ENCODE results near the gene DLEC1.
"Not testable (repeated sequence)": the region's sequence is repeated elsewhere in the genome, so short reads cannot be mapped to it uniquely, and the experiment has no call there.

The DLEC1 gene

GRCh38 chr3:38125305-38126120 lies 86.5 kb downstream of the DLEC1 start:
- DNase-seq = no peak

GRCh38 chr3:38126121-38126892 lies 87.3 kb downstream of the DLEC1 start:
- no peak for DNase-seq

- DNase-seq = peak; percentile 46 to 63 (median 54)
Observed at GRCh38 chr3:38127611-38128302, 88.7 kb downstream of the DLEC1 start.

GRCh38 chr3:38128303-38128655 lies 89.3 kb downstream of the DLEC1 start:
- DNase-seq = no peak

- no peak for DNase-seq
Observed at GRCh38 chr3:38129058-38129457, 90.0 kb downstream of the DLEC1 start.

GRCh38 chr3:38130631-38131065 lies 91.6 kb downstream of the DLEC1 start:
- no peak for DNase-seq

GRCh38 chr3:38131621-38132369 lies 92.8 kb downstream of the DLEC1 start:
- peak; percentile 37 to 73 (median 50) for DNase-seq

GRCh38 chr3:38133209-38133556 lies 94.2 kb downstream of the DLEC1 start:
- DNase-seq = no peak

GRCh38 chr3:38133557-38134405 lies 94.8 kb downstream of the DLEC1 start:
- DNase-seq = no peak

- not testable (repeated sequence) for DNase-seq
Observed at GRCh38 chr3:38134517-38135143, 95.6 kb downstream of the DLEC1 start.

GRCh38 chr3:38135621-38136277 lies 96.7 kb downstream of the DLEC1 start:
- DNase-seq = peak; percentile 11 to 51 (median 47)

- peak; percentile 18 to 56 (median 34) for DNase-seq
Observed at GRCh38 chr3:38136393-38136776, 97.4 kb downstream of the DLEC1 start.

GRCh38 chr3:38136777-38137614 lies 98.0 kb downstream of the DLEC1 start, which contains the start of gene ACAA1:
Gene ACAA1 (minus strand): TSS chr3:38137127. CDS start chr3:38137035, 92 bp downstream.
- peak; percentile 98 to 99 (median 99) for DNase-seq

- DNase-seq = peak in 1 of 4 experiments; percentile 25
Observed at GRCh38 chr3:38137615-38138348, 98.8 kb downstream of the DLEC1 start.

GRCh38 chr3:38138349-38139190 lies 99.6 kb downstream of the DLEC1 start, which contains the start of gene MYD88:
Gene MYD88 (plus strand): TSS chr3:38138661. CDS start chr3:38138701, 40 bp downstream.
- peak; percentile 87 to 95 (median 92) for DNase-seq

- no peak for DNase-seq
Observed at GRCh38 chr3:38139191-38139590, 100.2 kb downstream of the DLEC1 start.

GRCh38 chr3:38139652-38140051 lies 100.6 kb downstream of the DLEC1 start:
- no peak for DNase-seq

Data from suppressor macrophage (primary cell).